Neural progenitor cell (in vitro differentiated cells): Measurements from ENCODE around the gene ROBO2. TPM values are rescaled to one million over a fixed set of nuclear protein-coding genes. Genes with fewer than 3 reads are reported as not detected.

Experiments
- DNase-seq: peaks from one replicate; pipeline ENCODE4 v3.0.0-alpha.2; 2016; ENCODE audit warnings: low spot score
- H2AFZ ChIP-seq: fragments of 200-600 bp; sonication (generic); replicated peaks from 2 replicates; pipeline ENCODE4 v1.6.1; 2016; ENCODE audit warnings: antibody characterized with exemption
- H3F3A ChIP-seq: fragments of 200-600 bp; sonication (generic); 2 replicates; pipeline ENCODE4 v1.6.1; 2016; ENCODE audit warnings: antibody characterized with exemption, low read depth
- H3K27ac ChIP-seq: fragments of 200-600 bp; sonication (generic); 2 replicates; pipeline ENCODE4 v1.5.1; 2016; ENCODE audit warnings: mild to moderate bottlenecking
- H3K27me3 ChIP-seq: fragments of 200-600 bp; sonication (generic); 2 replicates; pipeline ENCODE4 v1.6.1; 2016; ENCODE audit warnings: mild to moderate bottlenecking, moderate library complexity
- H3K36me3 ChIP-seq: fragments of 200-600 bp; sonication (generic); 2 replicates; pipeline ENCODE4 v1.5.1; 2016
- H3K4me1 ChIP-seq: fragments of 200-600 bp; sonication (generic); 2 replicates; pipeline ENCODE4 v1.6.1; 2016; ENCODE audit warnings: mixed run types
- H3K4me2 ChIP-seq: fragments of 200-600 bp; sonication (generic); 2 replicates; pipeline ENCODE4 v1.6.1; 2016
- H3K4me3 ChIP-seq: fragments of 200-600 bp; sonication (generic); 2 replicates; pipeline ENCODE4 v1.5.1; 2016
- H3K79me2 ChIP-seq: fragments of 200-600 bp; sonication (generic); 2 replicates; pipeline ENCODE4 v1.6.1; 2016; ENCODE audit warnings: low read depth
- H3K9ac ChIP-seq: fragments of 200-600 bp; sonication (generic); 2 replicates; pipeline ENCODE4 v1.6.1; 2016
- H3K9me3 ChIP-seq: fragments of 200-600 bp; sonication (generic); 2 replicates; pipeline ENCODE4 v1.5.1; 2016; ENCODE audit warnings: low read depth
- H4K20me1 ChIP-seq: fragments of 200-600 bp; sonication (generic); 2 replicates; pipeline ENCODE4 v1.6.1; 2016; ENCODE audit warnings: low read depth
- H3K27ac Mint-ChIP-seq: 3 replicates; pipeline ENCODE4 v1.8.0; 2021; ENCODE audit warnings: mixed read lengths
- H3K27me3 Mint-ChIP-seq: 2 replicates; pipeline ENCODE4 v1.8.0; 2022; ENCODE audit warnings: low read depth, mild to moderate bottlenecking, inconsistent platforms, moderate library complexity, mixed read lengths; ENCODE audit not compliant: insufficient read depth
- H3K36me3 Mint-ChIP-seq: 3 replicates; pipeline ENCODE4 v1.8.0; 2021; ENCODE audit warnings: mixed read lengths
- H3K4me1 Mint-ChIP-seq: 3 replicates; pipeline ENCODE4 v1.8.0; 2021; ENCODE audit warnings: mixed read lengths
- H3K4me3 Mint-ChIP-seq: 3 replicates; pipeline ENCODE4 v1.8.0; 2021; ENCODE audit warnings: mild to moderate bottlenecking, moderate library complexity, mixed read lengths
- H3K9me3 Mint-ChIP-seq: 3 replicates; pipeline ENCODE4 v1.8.0; 2020; ENCODE audit warnings: mixed read lengths
- EZH2 ChIP-seq: fragments of 200-600 bp; sonication (generic); IDR thresholded peaks from 2 replicates; pipeline ENCODE4 v1.6.1; 2017; ENCODE audit warnings: antibody characterized with exemption, mild to moderate bottlenecking, moderate library complexity
- EZH2phosphoT487 ChIP-seq: fragments of 200-600 bp; sonication (generic); IDR thresholded peaks from 2 replicates; pipeline ENCODE4 v1.6.1; 2017; ENCODE audit warnings: antibody characterized with exemption
- total RNA-seq: library from RNA; depleted of rRNA; stranded (reverse); fragments of >200 nt; gene quantifications from 2 replicates; pipeline ENCODE4 v1.2.3, GENCODE V29; 2015; ENCODE audit warnings: low replicate concordance
- TF ChIP-seq, protein P1 (sequence below): fragments of 200-600 bp; sonication (generic); IDR thresholded peaks from 2 replicates; pipeline ENCODE4 v1.5.1; 2017; ENCODE audit warnings: antibody characterized with exemption, mild to moderate bottlenecking

Gene ROBO2
- total RNA-seq, 1 donor from 2014 or later, result 15.0 TPM

GRCh38 chr3:77354958-77355357, 315.1 kb downstream of the ROBO2 start:
- Mint-ChIP-seq H3K36me3 (peaks cover 5% of the 10 kb centered on the region), H3K4me1 (peaks cover 6% of the 10 kb centered on the region), H3K4me3 (no peak overlapping the region), H3K27me3 (no peaks in the 10 kb centered on the region), H3K27ac (no peak overlapping the region), H3K9me3 (peaks cover 2% of the 10 kb centered on the region)
- Histone ChIP-seq H3K4me2 (no peak overlapping the region), H4K20me1 (no peaks in the 10 kb centered on the region), H3K79me2 (no peaks in the 10 kb centered on the region), H3K4me1 (peaks cover 19% of the 10 kb centered on the region), H3F3A (peaks cover 8% of the 10 kb centered on the region), H3K36me3 (no peaks in the 10 kb centered on the region), H3K9ac (no peak overlapping the region), H3K27ac (no peak overlapping the region), H3K4me3 (no peak overlapping the region), H3K9me3 (no peaks in the 10 kb centered on the region), H3K27me3 (no peaks in the 10 kb centered on the region), H2AFZ (no peak overlapping the region)
- TF ChIP-seq, protein P1, sequence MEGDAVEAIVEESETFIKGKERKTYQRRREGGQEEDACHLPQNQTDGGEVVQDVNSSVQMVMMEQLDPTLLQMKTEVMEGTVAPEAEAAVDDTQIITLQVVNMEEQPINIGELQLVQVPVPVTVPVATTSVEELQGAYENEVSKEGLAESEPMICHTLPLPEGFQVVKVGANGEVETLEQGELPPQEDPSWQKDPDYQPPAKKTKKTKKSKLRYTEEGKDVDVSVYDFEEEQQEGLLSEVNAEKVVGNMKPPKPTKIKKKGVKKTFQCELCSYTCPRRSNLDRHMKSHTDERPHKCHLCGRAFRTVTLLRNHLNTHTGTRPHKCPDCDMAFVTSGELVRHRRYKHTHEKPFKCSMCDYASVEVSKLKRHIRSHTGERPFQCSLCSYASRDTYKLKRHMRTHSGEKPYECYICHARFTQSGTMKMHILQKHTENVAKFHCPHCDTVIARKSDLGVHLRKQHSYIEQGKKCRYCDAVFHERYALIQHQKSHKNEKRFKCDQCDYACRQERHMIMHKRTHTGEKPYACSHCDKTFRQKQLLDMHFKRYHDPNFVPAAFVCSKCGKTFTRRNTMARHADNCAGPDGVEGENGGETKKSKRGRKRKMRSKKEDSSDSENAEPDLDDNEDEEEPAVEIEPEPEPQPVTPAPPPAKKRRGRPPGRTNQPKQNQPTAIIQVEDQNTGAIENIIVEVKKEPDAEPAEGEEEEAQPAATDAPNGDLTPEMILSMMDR, result no peak
- TF ChIP-seq EZH2phosphoT487 (no peak), EZH2 (no peak)
- DNase-seq, result no peak

DNA sequence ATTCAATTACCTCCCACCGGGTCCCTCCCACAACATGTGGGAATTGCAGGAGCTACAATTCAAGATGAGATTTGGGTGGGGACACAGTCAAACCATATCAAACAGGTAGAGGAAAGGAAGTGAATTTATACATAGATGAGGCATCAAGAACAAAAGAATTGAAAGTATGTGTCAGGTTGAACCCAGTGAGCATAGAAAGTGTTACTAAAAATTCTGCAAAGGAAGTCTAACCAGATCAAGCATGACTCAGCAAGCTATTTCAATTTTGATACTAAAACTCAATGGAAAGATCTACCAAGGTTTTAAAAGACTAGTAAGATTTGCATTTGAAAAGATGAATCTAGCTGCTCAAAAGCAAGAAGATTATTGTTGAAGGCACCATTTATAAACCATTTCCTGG, 323.0 kb downstream of the ROBO2 start:
- no peak overlapping the region for H3K4me3 Mint-ChIP-seq
- Histone ChIP-seq H3F3A (peaks cover 8% of the 10 kb centered on the region), H3K36me3 (no peaks in the 10 kb centered on the region), H3K27ac (no peak overlapping the region), H3K79me2 (no peaks in the 10 kb centered on the region), H4K20me1 (no peaks in the 10 kb centered on the region), H3K4me3 (no peak overlapping the region), H3K9me3 (no peaks in the 10 kb centered on the region), H3K4me1 (peaks cover 18% of the 10 kb centered on the region), H2AFZ (no peak overlapping the region), H3K9ac (no peak overlapping the region), H3K27me3 (no peaks in the 10 kb centered on the region), H3K4me2 (no peak overlapping the region)
- H3K9me3 Mint-ChIP-seq, result peaks cover 9% of the 10 kb centered on the region
- H3K27ac Mint-ChIP-seq, result no peak overlapping the region
- DNase-seq, result no peak
- H3K4me1 Mint-ChIP-seq, result peaks cover 6% of the 10 kb centered on the region
- TF ChIP-seq, protein P1, result no peak
- no peak for TF ChIP-seq EZH2phosphoT487
- TF ChIP-seq EZH2, result no peak
- no peaks in the 10 kb centered on the region for H3K36me3 Mint-ChIP-seq
- H3K27me3 Mint-ChIP-seq, result no peaks in the 10 kb centered on the region

DNA sequence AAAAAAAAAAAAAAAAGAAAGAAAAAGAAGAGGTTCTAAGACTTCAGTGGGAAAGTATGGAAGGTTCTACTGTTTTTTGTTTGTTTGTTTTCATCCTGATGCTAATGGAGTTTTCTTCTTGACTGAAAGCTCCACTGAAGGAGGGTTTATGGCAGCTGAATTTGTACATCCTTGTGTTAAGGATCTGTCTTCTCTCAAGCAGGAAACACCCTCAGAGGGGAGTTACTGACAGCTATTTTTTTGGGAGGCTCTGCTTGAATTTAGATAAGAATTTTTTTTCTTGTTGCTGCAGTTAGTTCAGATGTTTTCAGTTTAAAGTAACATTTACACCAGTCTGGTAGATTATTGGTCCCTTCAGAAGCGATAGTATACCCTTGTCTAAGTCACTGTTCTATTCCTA, 325.3 kb downstream of the ROBO2 start:
- no peaks in the 10 kb centered on the region for H3K9me3 ChIP-seq
- Mint-ChIP-seq H3K27ac (no peak overlapping the region), H3K4me3 (no peak overlapping the region), H3K9me3 (peaks cover 9% of the 10 kb centered on the region), H3K36me3 (no peaks in the 10 kb centered on the region), H3K4me1 (no peaks in the 10 kb centered on the region), H3K27me3 (no peaks in the 10 kb centered on the region)
- no peaks in the 10 kb centered on the region for H3K27me3 ChIP-seq
- no peak overlapping the region for H3K4me3 ChIP-seq
- TF ChIP-seq EZH2, result no peak
- TF ChIP-seq, protein P1, result no peak
- TF ChIP-seq EZH2phosphoT487, result no peak
- no peak overlapping the region for H3K27ac ChIP-seq
- no peak overlapping the region for H2AFZ ChIP-seq
- DNase-seq, result no peak
- H3K4me1 ChIP-seq, result no peaks in the 10 kb centered on the region
- H3K79me2 ChIP-seq, result no peaks in the 10 kb centered on the region
- no peaks in the 10 kb centered on the region for H3K36me3 ChIP-seq
- H3K4me2 ChIP-seq, result no peak overlapping the region
- H4K20me1 ChIP-seq, result no peaks in the 10 kb centered on the region
- H3F3A ChIP-seq, result no peaks in the 10 kb centered on the region
- no peak overlapping the region for H3K9ac ChIP-seq
